GM12878 (cell line): ENCODE results near the gene SELENBP1. TPM values are rescaled to one million over a fixed set of nuclear protein-coding genes. Genes with fewer than 3 reads are reported as not detected.

Source experiments
- ATAC-seq: fragments of 200-7000 bp; cut with Tn5 transposase; 3 replicates; pipeline ENCODE4 v1.9.1; 2020; ENCODE audit warnings: mild to moderate bottlenecking, moderate library complexity
- BruUV-seq: library from RNA; stranded (reverse); fragments of 400-500 nt; replicated peaks from 2 replicates; lab custom pipeline; 2021; lab: Mats Ljungman, UMichigan
- CTCF ChIA-PET: fragments of 300-600 bp; sonication (Branson Sonifier 250); formaldehyde crosslinking; extraction: SDS; loops from one replicate; lab custom pipeline; 2021; ENCODE audit warnings: inconsistent platforms; lab: Yijun Ruan, JAX
- POLR2A ChIA-PET: fragments of 350-600 bp; formaldehyde crosslinking; extraction: SDS; loops from one replicate; lab custom pipeline; 2021; ENCODE audit warnings: inconsistent platforms; lab: Charles Lee
- RAD21 ChIA-PET: fragments of 300-600 bp; sonication (Branson Sonifier 250); formaldehyde crosslinking; loops from one replicate; lab custom pipeline; 2023; ENCODE audit warnings: antibody characterized with exemption; ENCODE audit not compliant: unreplicated experiment; lab: Charles Lee
- SMC1A ChIA-PET: fragments of 300-600 bp; sonication (Branson Sonifier 250); formaldehyde crosslinking; loops from one replicate; lab custom pipeline; 2023; ENCODE audit not compliant: unreplicated experiment, uncharacterized antibody; lab: Charles Lee
- DNase-seq: peaks from one replicate; pipeline ENCODE4 v3.0.0-alpha.2; 2011; ENCODE audit warnings: low read depth, low spot score
- FAIRE-seq: peaks from 3 replicates; lab custom pipeline; 2011; peaks lifted over from hg19 to GRCh38; lab: Jason Lieb, UNC
- H2AFZ ChIP-seq: 2 replicates; pipeline ENCODE4 v1.6.0; 2011; ENCODE audit warnings: low read depth, low read length, control low read depth; ENCODE audit not compliant: control insufficient read depth
- H3K27ac ChIP-seq: 2 replicates; pipeline ENCODE4 v1.5.1; 2011; ENCODE audit warnings: control low read depth; ENCODE audit not compliant: control insufficient read depth, insufficient read depth
- H3K27me3 ChIP-seq, 2 experiments: replicated peaks in 1 of 2; 2 replicates each; pipeline versions ENCODE4 v1.6.0 to v1.6.1; 2011; ENCODE audit warnings: low read length in 1 of 2; ENCODE audit not compliant: control insufficient read depth in 2 of 2, insufficient read depth in 2 of 2
- H3K36me3 ChIP-seq, 2 experiments: 2 replicates each; pipeline ENCODE4 v1.5.1; 2011; ENCODE audit warnings: low read length in 1 of 2; ENCODE audit not compliant: control insufficient read depth in 2 of 2, insufficient read depth in 2 of 2
- H3K4me1 ChIP-seq: 2 replicates; pipeline ENCODE4 v1.6.1; 2011; ENCODE audit warnings: mild to moderate bottlenecking, low read length, moderate library complexity, mixed read lengths; ENCODE audit not compliant: control insufficient read depth, insufficient read depth
- H3K4me2 ChIP-seq: 2 replicates; pipeline ENCODE4 v1.6.0; 2011; ENCODE audit warnings: control low read depth; ENCODE audit not compliant: control insufficient read depth, insufficient read depth
- H3K4me3 ChIP-seq: fragments of 200-600 bp; sonication (generic); 2 replicates; pipeline ENCODE4 v1.5.1; 2016
- H3K79me2 ChIP-seq: 2 replicates; pipeline ENCODE4 v1.6.0; 2011; ENCODE audit warnings: low read length; ENCODE audit not compliant: control insufficient read depth, insufficient read depth
- H3K9ac ChIP-seq: 2 replicates; pipeline ENCODE4 v1.8.0; 2011; ENCODE audit warnings: low read length, control low read depth, mixed read lengths; ENCODE audit not compliant: control insufficient read depth, insufficient read depth
- H3K9me3 ChIP-seq: replicated peaks from 3 replicates; pipeline ENCODE4 v1.5.1; 2011; ENCODE audit warnings: mild to moderate bottlenecking, low read length; ENCODE audit not compliant: control insufficient read depth, insufficient read depth
- H4K20me1 ChIP-seq: 2 replicates; pipeline ENCODE4 v1.6.0; 2011; ENCODE audit not compliant: control insufficient read depth, insufficient read depth
- ASH2L ChIP-seq: fragments of 300-600, 200-600 bp; sonication (generic); IDR thresholded peaks from 2 replicates; pipeline ENCODE4 v1.6.1; 2017; ENCODE audit warnings: low read depth, mild to moderate bottlenecking, borderline replicate concordance
- CBX5 ChIP-seq: sonication (generic); IDR thresholded peaks from 2 replicates; pipeline ENCODE4 v1.6.1; 2016; ENCODE audit warnings: low read depth, moderate library complexity, mild to moderate bottlenecking, inconsistent platforms
- CHD2 ChIP-seq: IDR thresholded peaks from 2 replicates; pipeline ENCODE4 v1.6.1; 2011; ENCODE audit warnings: low read depth, low read length, improper control_type of control experiment, borderline replicate concordance
- HDGF ChIP-seq: fragments of 450-650 bp; IDR thresholded peaks from 2 replicates; pipeline ENCODE4 v1.6.1; 2016; ENCODE audit warnings: antibody characterized with exemption
- PAX8 ChIP-seq: fragments of 450-650 bp; IDR thresholded peaks from 2 replicates; pipeline ENCODE4 v1.6.1; 2017; ENCODE audit warnings: mild to moderate bottlenecking, moderate library complexity
- RUNX3 ChIP-seq: IDR thresholded peaks from 2 replicates; pipeline ENCODE4 v1.6.1; 2012; ENCODE audit warnings: low read length, inconsistent platforms
- SMAD1 ChIP-seq: fragments of 450-650 bp; IDR thresholded peaks from 2 replicates; pipeline ENCODE4 v1.6.1; 2018; ENCODE audit warnings: mild to moderate bottlenecking, low read depth; ENCODE audit not compliant: partially characterized antibody
- TCF7 ChIP-seq: IDR thresholded peaks from 2 replicates; pipeline ENCODE4 v1.6.1; 2014; ENCODE audit warnings: antibody characterized with exemption, borderline replicate concordance
- WGBS: methylation state at CpG from one replicate; pipeline ENCODE4 v1.1.6; 2016; ENCODE audit warnings: low lambda C conversion rate; ENCODE audit not compliant: insufficient replicate concordance, insufficient coverage; ENCODE audit errors: missing lambda C conversion rate; 5-methylcytosine and 5-hydroxymethylcytosine counted together
- in situ Hi-C: fragments of 300-500 bp; cut with MboI; formaldehyde crosslinking; loops from 9 replicates; pipeline ENCODE4 v1.14.3; 2018; ENCODE audit warnings: mixed read lengths
- intact Hi-C: fragments of 100-400 bp; cut with micrococcal nuclease; formaldehyde crosslinking; loops from one replicate; pipeline ENCODE4 v1.14.2; 2022; ENCODE audit not compliant: unreplicated experiment
- polyA plus RNA-seq, 11 experiments: library from polyadenylated mRNA; depleted of rRNA in 4 of 11; unstranded in 6 of 11; stranded (reverse) in 5 of 11; fragments of >200 nt; fragmentation: Nextera tagmentation in 4 of 11; fragmentation: Illumina TruSeq in 1 of 11; extraction: Ambion mirVana in 4 of 11; extraction: Trizol in 1 of 11; gene quantifications; 1 replicate in 1 of 11; 2 replicates in 10 of 11; pipeline versions ENCODE4 v1.2.1 to v1.2.3, GENCODE V29; 2011 to 2016; ENCODE audit warnings: inconsistent platforms in 2 of 11, missing spikeins in 2 of 11, low read depth in 1 of 11
- total RNA-seq, 4 experiments: library from RNA; depleted of rRNA in 3 of 4; stranded (reverse); fragments of >200 nt in 3 of 4; fragmentation: Illumina TruSeq in 1 of 4; extraction: Trizol in 1 of 4; gene quantifications; 2 replicates each; pipeline versions ENCODE4 v1.2.1 to v1.2.3, GENCODE V29; 2013 to 2021

The SELENBP1 gene
- total and polyA plus RNA-seq, 10 of the 15 experiments (the other 5 are each of a cell fraction or from before 2014, with no cell fraction given): 0.41 TPM; not detected in 9

DNA sequence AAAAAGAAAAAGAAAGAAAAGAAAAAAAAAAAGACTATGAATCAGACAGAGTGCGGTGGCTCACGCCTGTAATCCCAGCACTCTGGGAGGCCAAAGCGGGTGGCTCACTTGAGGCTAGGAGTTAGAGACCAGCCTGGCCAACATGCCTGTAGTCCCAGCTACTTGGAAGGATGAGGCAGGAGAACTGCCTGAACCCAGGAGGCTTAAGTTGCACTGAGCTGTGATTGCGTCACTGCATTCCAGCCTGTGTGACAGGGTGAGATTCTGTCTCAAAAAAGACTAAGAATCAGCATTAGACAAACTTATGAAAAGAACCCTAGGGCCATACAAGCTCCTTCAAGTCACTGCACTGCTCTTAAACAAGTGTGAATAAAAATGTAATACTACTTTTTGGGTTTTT, 43.7 kb upstream of the SELENBP1 start (continued):
- no peak for TF ChIP-seq HDGF
- no peak for TF ChIP-seq PAX8

GRCh38 chr1:151411884-151412283, 39.4 kb upstream of the SELENBP1 start:
- no peak overlapping the region for H2AFZ ChIP-seq
- no peaks in the 10 kb centered on the region for H3K4me1 ChIP-seq
- H3K36me3 ChIP-seq: peaks cover 9 to 35% of the 10 kb centered on the region in 2 experiments
- intact Hi-C loops (no loop called here), in situ Hi-C loops (no loop called here)
- SMC1A ChIA-PET: interaction anchor here (1.0 to 2.2 kb wide), 3 partner anchors 10 to 71 kb away, joined by 3 to 8 read pairs (median 3); partner anchors contain the start of gene PSMB4
- CTCF ChIA-PET: interaction anchor here (0.6 to 1.6 kb wide), 5 partner anchors 12 to 423 kb away, joined by 3 to 5 read pairs (median 3); no protein-coding TSS in a partner anchor
- H3K9me3 ChIP-seq: no peaks in the 10 kb centered on the region
- DNase-seq (no peak), ATAC-seq (no peak), FAIRE-seq (no peak)
- H3K9ac ChIP-seq: no peak overlapping the region
- BruUV-seq: no TSS peak
- no peaks in the 10 kb centered on the region for H3K27me3 ChIP-seq
- H4K20me1 ChIP-seq: no peaks in the 10 kb centered on the region
- POLR2A ChIA-PET: interaction anchor here (1.5 kb wide), 1 partner anchor 10 kb away, joined by 4 read pairs; no protein-coding TSS in a partner anchor
- no peak for TF ChIP-seq TCF7
- TF ChIP-seq HDGF: no peak
- no peak for TF ChIP-seq CHD2
- no peak for TF ChIP-seq SMAD1
- TF ChIP-seq RUNX3: no peak
- TF ChIP-seq ASH2L: no peak
- TF ChIP-seq CBX5: no peak
- no peak overlapping the region for H3K4me3 ChIP-seq
- no peak overlapping the region for H3K4me2 ChIP-seq
- no peaks in the 10 kb centered on the region for H3K79me2 ChIP-seq
- RAD21 ChIA-PET: no interaction called here
- WGBS: 94% methylated on average over 2 of the region's 2 CpGs
- no peak overlapping the region for H3K27ac ChIP-seq
